ENCODE results near the gene MTSS2.

MTSS2 gene

GRCh38 chr16:70664325-70665112 is 21.3 kb downstream of the MTSS2 start:
- Histone ChIP-seq H3K36me3 (ENCODE audit: insufficient read depth, insufficient read length, low read length) (peaks cover 72% of the 10 kb centered on the region), H3K27me3 (ENCODE audit: insufficient read depth, insufficient read length) (no peaks in the 10 kb centered on the region), H3K4me1 (ENCODE audit: insufficient read depth, insufficient read length) (peaks cover 17% of the 10 kb centered on the region), H3K4me3 (ENCODE audit: insufficient read length, low read depth) (no peak overlapping the region), H3K9ac (ENCODE audit: insufficient read length, low read depth) (no peak overlapping the region), H3K9me3 (ENCODE audit: insufficient read depth, low read length) (peaks cover 11% of the 10 kb centered on the region)
- TF ChIP-seq YY1 (IDR thresholded peaks at IDR 0.05; ENCODE audit: insufficient read depth, insufficient read length) (no peak), SUZ12 (IDR thresholded peaks at IDR 0.05; ENCODE audit: extremely low read depth, insufficient read depth, insufficient read length) (no peak), ZNF274 (IDR thresholded peaks at IDR 0.05; ENCODE audit: low read depth, low read length) (no peak)
- no peak for DNase-seq (ENCODE audit: low read depth, low spot score)

- H3K4me3 ChIP-seq (ENCODE audit: insufficient read length, low read depth): no peak overlapping the region
- H3K9me3 ChIP-seq (ENCODE audit: insufficient read depth, low read length): peaks cover 3% of the 10 kb centered on the region
- peak overlapping the region; percentile 26 for H3K9ac ChIP-seq (ENCODE audit: insufficient read length, low read depth)
- H3K36me3 ChIP-seq (ENCODE audit: insufficient read depth, insufficient read length, low read length): peaks cover 65% of the 10 kb centered on the region
- DNase-seq (ENCODE audit: low read depth, low spot score): no peak
- TF ChIP-seq YY1 (IDR thresholded peaks at IDR 0.05; ENCODE audit: insufficient read depth, insufficient read length) (no peak), SUZ12 (IDR thresholded peaks at IDR 0.05; ENCODE audit: extremely low read depth, insufficient read depth, insufficient read length) (no peak), ZNF274 (IDR thresholded peaks at IDR 0.05; ENCODE audit: low read depth, low read length) (no peak)
- peaks cover 17% of the 10 kb centered on the region for H3K4me1 ChIP-seq (ENCODE audit: insufficient read depth, insufficient read length)
- H3K27me3 ChIP-seq (ENCODE audit: insufficient read depth, insufficient read length): no peaks in the 10 kb centered on the region
Observed at GRCh38 chr16:70663524-70664324, 22.1 kb downstream of the MTSS2 start.

- no peaks in the 10 kb centered on the region for H3K9me3 ChIP-seq (ENCODE audit: insufficient read depth, low read length)
- no peak for DNase-seq (ENCODE audit: low read depth, low spot score)
- no peak overlapping the region for H3K4me3 ChIP-seq (ENCODE audit: insufficient read length, low read depth)
- TF ChIP-seq ZNF274 (IDR thresholded peaks at IDR 0.05; ENCODE audit: low read depth, low read length): no peak
- TF ChIP-seq SUZ12 (IDR thresholded peaks at IDR 0.05; ENCODE audit: extremely low read depth, insufficient read depth, insufficient read length): no peak
- no peak for TF ChIP-seq YY1 (IDR thresholded peaks at IDR 0.05; ENCODE audit: insufficient read depth, insufficient read length)
- H3K9ac ChIP-seq (ENCODE audit: insufficient read length, low read depth): peak overlapping the region; percentile 26
- H3K27me3 ChIP-seq (ENCODE audit: insufficient read depth, insufficient read length): no peaks in the 10 kb centered on the region
- H3K36me3 ChIP-seq (ENCODE audit: insufficient read depth, insufficient read length, low read length): peaks cover 59% of the 10 kb centered on the region
- H3K4me1 ChIP-seq (ENCODE audit: insufficient read depth, insufficient read length): peaks cover 17% of the 10 kb centered on the region
Observed at GRCh38 chr16:70662991-70663523, 22.8 kb downstream of the MTSS2 start.

DNA sequence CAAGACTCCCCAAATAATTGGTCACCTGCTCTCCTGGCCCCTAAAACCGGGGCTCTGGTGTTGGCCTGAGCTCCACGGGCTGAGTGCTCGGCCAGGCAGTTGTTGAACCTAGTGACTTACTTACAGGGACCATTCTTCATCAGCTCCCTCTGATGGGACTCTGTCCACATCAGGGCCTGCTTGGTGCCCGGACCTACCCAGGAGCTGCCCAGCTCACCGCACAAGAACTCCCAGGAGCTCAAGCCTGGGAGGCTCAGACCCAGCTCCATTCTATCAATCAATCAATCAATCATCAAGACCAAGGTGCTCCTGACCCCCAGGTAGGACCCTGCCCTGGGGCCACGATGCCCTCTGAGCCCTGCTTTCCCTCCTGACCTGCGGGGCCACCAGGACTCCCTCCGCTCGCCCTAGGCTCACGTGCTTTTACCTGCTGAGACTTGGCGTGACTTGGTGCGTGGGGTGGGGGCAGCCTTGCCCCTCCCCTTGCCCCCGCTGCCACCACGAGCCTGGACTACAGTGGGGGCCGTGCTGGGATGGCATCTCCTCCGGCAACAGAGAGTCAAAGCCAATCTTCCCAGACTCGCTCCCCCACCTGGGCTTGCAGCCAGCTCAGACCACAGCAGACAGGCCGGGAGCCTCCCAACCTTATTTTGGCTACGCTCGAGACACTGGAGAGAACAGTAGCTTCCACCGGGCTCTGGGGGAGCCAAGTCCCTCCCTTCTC is 23.8 kb downstream of the MTSS2 start:
- Histone ChIP-seq H3K4me3 (ENCODE audit: insufficient read length, low read depth) (no peak overlapping the region), H3K9ac (ENCODE audit: insufficient read length, low read depth) (no peak overlapping the region), H3K4me1 (ENCODE audit: insufficient read depth, insufficient read length) (peaks cover 17% of the 10 kb centered on the region), H3K9me3 (ENCODE audit: insufficient read depth, low read length) (no peaks in the 10 kb centered on the region), H3K27me3 (ENCODE audit: insufficient read depth, insufficient read length) (no peaks in the 10 kb centered on the region), H3K36me3 (ENCODE audit: insufficient read depth, insufficient read length, low read length) (peaks cover 54% of the 10 kb centered on the region)
- no peak for DNase-seq (ENCODE audit: low read depth, low spot score)
- TF ChIP-seq YY1 (IDR thresholded peaks at IDR 0.05; ENCODE audit: insufficient read depth, insufficient read length) (no peak), SUZ12 (IDR thresholded peaks at IDR 0.05; ENCODE audit: extremely low read depth, insufficient read depth, insufficient read length) (no peak), ZNF274 (IDR thresholded peaks at IDR 0.05; ENCODE audit: low read depth, low read length) (no peak)

DNA sequence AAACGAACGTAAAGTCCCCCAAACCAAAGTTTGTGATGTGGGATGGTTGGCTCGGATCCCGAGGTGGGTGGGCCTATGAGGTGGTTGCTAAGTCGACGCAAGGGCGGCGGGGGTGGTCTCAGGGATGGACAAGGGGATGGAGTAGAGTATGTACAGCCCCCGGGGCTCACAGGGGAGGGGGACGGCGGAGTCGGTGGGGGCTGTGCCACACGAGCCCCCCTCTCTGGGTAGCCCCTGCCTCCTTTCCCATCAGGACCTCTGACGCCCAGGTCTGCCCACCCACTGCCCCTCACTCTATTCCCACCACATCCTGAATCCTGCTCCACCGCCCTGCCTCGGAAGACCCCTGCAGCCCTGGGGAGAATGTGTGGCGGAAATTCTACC is 24.3 kb downstream of the MTSS2 start:
- Histone ChIP-seq H3K4me3 (ENCODE audit: insufficient read length, low read depth) (no peak overlapping the region), H3K4me1 (ENCODE audit: insufficient read depth, insufficient read length) (peaks cover 19% of the 10 kb centered on the region), H3K27me3 (ENCODE audit: insufficient read depth, insufficient read length) (no peaks in the 10 kb centered on the region), H3K9ac (ENCODE audit: insufficient read length, low read depth) (no peak overlapping the region), H3K9me3 (ENCODE audit: insufficient read depth, low read length) (no peaks in the 10 kb centered on the region), H3K36me3 (ENCODE audit: insufficient read depth, insufficient read length, low read length) (peaks cover 48% of the 10 kb centered on the region)
- no peak for DNase-seq (ENCODE audit: low read depth, low spot score)
- TF ChIP-seq YY1 (IDR thresholded peaks at IDR 0.05; ENCODE audit: insufficient read depth, insufficient read length) (no peak), SUZ12 (IDR thresholded peaks at IDR 0.05; ENCODE audit: extremely low read depth, insufficient read depth, insufficient read length) (no peak), ZNF274 (IDR thresholded peaks at IDR 0.05; ENCODE audit: low read depth, low read length) (no peak)

DNA sequence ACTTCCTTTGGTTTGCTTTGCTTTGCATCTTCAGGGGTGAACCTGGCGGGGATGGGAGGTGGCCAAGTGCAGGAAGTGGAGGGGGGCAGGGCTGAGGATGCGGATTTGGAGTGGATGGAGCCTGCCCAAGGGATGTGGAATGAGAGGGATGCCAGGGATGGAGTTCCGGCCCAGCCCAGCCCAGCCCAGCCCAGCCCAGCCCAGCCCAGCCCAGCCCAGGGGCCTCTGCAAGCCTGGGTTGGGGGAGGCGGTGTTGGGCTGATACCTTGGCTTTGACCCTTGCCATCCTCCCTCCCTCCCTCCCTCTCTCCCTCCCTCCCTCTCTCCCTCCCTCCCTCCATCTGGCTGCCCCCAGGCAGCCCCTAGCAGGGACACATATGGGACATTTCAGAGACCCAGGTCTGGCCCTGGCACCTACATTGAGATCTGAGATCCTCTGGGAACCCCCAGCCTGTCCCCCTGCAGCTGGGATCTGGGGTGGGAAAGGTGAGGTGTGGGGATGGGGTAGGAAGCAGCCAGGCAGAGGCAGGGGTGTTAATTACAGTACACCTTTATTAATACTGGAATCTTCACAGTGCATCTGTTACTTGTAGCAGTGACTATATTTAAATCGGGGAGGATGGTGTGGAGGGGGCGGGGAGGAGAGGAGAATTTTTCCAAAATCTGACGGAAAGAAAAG is 25.0 kb downstream of the MTSS2 start:
- TF ChIP-seq ZNF274 (IDR thresholded peaks at IDR 0.05; ENCODE audit: low read depth, low read length) (no peak), YY1 (IDR thresholded peaks at IDR 0.05; ENCODE audit: insufficient read depth, insufficient read length) (no peak), SUZ12 (IDR thresholded peaks at IDR 0.05; ENCODE audit: extremely low read depth, insufficient read depth, insufficient read length) (no peak)
- Histone ChIP-seq H3K4me3 (ENCODE audit: insufficient read length, low read depth) (no peak overlapping the region), H3K36me3 (ENCODE audit: insufficient read depth, insufficient read length, low read length) (peaks cover 41% of the 10 kb centered on the region), H3K9ac (ENCODE audit: insufficient read length, low read depth) (no peak overlapping the region), H3K9me3 (ENCODE audit: insufficient read depth, low read length) (no peaks in the 10 kb centered on the region), H3K27me3 (ENCODE audit: insufficient read depth, insufficient read length) (no peaks in the 10 kb centered on the region), H3K4me1 (ENCODE audit: insufficient read depth, insufficient read length) (peaks cover 17% of the 10 kb centered on the region)
- DNase-seq (ENCODE audit: low read depth, low spot score): no peak
